Suprapubic skin (tissue), 4 donors: Measurements from ENCODE around the gene WDR55.
"Not testable (repeated sequence)": the region's sequence is repeated elsewhere in the genome, so short reads cannot be mapped to it uniquely, and the experiment has no call there.

Source experiments
- CTCF ChIP-seq, 2 donors: fragments of 200-600 bp in 1 of 2; fragments of 450-650 bp in 1 of 2; sonication (generic) in 1 of 2; IDR thresholded peaks; one replicate each; pipeline ENCODE4 v1.5.1; 2016 to 2019; ENCODE audit warnings: antibody characterized with exemption in 2 of 2, mild to moderate bottlenecking in 1 of 2, moderate library complexity in 1 of 2
- EP300 ChIP-seq: sonication (generic); formaldehyde crosslinking; IDR thresholded peaks from one replicate; pipeline ENCODE4 v1.6.1; 2017; ENCODE audit warnings: antibody characterized with exemption
- POLR2A ChIP-seq, 2 donors: fragments of 450-650 bp; IDR thresholded peaks; one replicate each; pipeline ENCODE4 v1.6.1; 2017; ENCODE audit warnings: antibody characterized with exemption in 2 of 2, mild to moderate bottlenecking in 2 of 2, moderate library complexity in 2 of 2
- POLR2AphosphoS5 ChIP-seq, 3 donors: sonication (generic); formaldehyde crosslinking; IDR thresholded peaks; one replicate each; pipeline ENCODE4 v1.6.1; 2017; ENCODE audit warnings: antibody characterized with exemption in 3 of 3

- TF ChIP-seq CTCF (IDR thresholded peaks at IDR 0.05); POLR2A (IDR thresholded peaks at IDR 0.05); POLR2AphosphoS5 (IDR thresholded peaks at IDR 0.05); EP300: not testable (repeated sequence)
These were observed 44.1 kb downstream of the WDR55 start for GRCh38 chr5:140708787-140709186.
